ENCODE measurements around the gene KRTAP10-11. TPM values are rescaled to one million over a fixed set of nuclear protein-coding genes. Genes with fewer than 3 reads are reported as not detected.
"Not testable (repeated sequence)": the region's sequence is repeated elsewhere in the genome, so short reads cannot be mapped to it uniquely, and the experiment has no call there.

Gene KRTAP10-11
- total RNA-seq, 1 experiment from 2014 or later, result not detected

DNA sequence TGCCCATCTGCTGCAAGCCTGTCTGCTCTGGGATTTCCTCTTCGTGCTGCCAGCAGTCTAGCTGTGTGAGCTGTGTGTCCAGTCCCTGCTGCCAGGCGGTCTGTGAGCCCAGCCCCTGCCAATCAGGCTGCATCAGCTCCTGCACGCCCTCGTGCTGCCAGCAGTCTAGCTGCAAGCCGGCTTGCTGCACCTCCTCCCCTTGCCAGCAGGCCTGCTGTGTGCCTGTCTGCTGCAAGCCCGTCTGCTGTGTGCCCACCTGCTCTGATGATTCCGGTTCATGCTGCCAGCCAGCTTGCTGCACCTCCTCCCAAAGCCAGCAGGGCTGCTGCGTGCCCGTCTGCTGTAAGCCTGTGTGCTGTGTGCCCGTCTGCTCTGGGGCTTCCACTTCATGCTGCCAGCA is 45.1 kb upstream of the KRTAP10-11 start:
- H3K27ac Mint-ChIP-seq (ENCODE audit: unreplicated experiment); H3K4me3 ChIP-seq (ENCODE audit: low read depth, low read length); H3K9me3 ChIP-seq; CTCF ChIA-PET; H3K36me3 ChIP-seq (ENCODE audit: control insufficient read depth, insufficient read depth, low read length); H3K4me1 ChIP-seq; POLR2A ChIA-PET; H3K36me3 Mint-ChIP-seq (ENCODE audit: insufficient read depth, unreplicated experiment); intact Hi-C loops (cut with micrococcal nuclease; ENCODE audit: unreplicated experiment); DNase-seq; BruUV-seq (replicated peaks); H3K27me3 ChIP-seq (replicated peaks; ENCODE audit: control insufficient read depth, insufficient read depth, low read length); H3K4me1 Mint-ChIP-seq (ENCODE audit: low read depth, unreplicated experiment); H3K4me3 Mint-ChIP-seq (ENCODE audit: unreplicated experiment): not testable (repeated sequence)
- peaks cover 18% of the 10 kb centered on the region for H3K9me3 Mint-ChIP-seq (ENCODE audit: unreplicated experiment)
- H3K27me3 Mint-ChIP-seq (ENCODE audit: insufficient read depth, unreplicated experiment), result peaks cover 10% of the 10 kb centered on the region

DNA sequence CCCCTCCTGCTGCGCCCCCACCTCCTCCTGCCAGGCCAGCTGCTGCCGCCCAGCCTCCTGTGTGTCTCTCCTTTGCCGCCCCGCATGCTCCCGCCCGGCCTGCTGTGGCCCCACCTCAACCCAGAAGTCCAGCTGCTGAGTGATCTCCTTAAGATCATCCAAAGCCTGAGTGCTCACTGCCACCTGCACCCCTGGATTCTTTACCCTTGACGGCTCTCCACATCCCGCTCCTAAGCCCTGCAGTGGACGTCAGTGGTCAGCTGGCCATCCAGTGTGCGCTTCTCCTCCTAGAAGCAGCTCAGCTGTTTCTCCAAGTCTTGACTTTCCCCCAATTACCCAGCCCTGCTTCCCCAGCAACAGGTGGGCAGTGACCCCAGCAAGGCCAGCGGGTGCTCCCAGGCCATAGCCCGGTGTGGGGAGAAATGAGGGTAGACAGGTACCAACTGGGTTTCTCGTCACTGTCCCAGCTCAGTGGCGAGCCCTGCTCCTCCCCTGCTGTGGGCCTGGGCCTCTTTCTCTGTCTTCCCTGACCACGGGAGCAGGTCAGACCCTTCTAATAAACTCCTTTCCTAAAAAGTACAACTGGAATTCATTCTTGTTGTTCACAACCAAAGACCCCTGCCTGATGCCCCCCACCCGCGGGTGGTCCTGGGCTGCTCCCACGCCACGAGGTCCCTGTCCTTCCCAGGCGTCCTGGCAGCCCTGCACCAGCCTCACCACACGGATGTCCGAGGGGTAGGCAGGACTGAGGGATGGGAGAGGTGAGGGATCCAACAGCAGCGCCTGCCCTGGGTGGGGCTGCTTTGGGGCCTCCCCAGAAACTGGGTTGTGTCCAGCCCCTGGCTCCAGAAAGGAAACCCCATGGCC is 44.4 kb upstream of the KRTAP10-11 start:
- TF ChIP-seq, protein P1, sequence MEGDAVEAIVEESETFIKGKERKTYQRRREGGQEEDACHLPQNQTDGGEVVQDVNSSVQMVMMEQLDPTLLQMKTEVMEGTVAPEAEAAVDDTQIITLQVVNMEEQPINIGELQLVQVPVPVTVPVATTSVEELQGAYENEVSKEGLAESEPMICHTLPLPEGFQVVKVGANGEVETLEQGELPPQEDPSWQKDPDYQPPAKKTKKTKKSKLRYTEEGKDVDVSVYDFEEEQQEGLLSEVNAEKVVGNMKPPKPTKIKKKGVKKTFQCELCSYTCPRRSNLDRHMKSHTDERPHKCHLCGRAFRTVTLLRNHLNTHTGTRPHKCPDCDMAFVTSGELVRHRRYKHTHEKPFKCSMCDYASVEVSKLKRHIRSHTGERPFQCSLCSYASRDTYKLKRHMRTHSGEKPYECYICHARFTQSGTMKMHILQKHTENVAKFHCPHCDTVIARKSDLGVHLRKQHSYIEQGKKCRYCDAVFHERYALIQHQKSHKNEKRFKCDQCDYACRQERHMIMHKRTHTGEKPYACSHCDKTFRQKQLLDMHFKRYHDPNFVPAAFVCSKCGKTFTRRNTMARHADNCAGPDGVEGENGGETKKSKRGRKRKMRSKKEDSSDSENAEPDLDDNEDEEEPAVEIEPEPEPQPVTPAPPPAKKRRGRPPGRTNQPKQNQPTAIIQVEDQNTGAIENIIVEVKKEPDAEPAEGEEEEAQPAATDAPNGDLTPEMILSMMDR (IDR thresholded peaks at IDR 0.05; ENCODE audit: insufficient read depth in 1 of 2, low read depth in 1 of 2, low read length in 1 of 2, severe bottlenecking in 1 of 2, unreplicated experiment in 1 of 2), result no peak
- Histone ChIP-seq H3K27me3 (replicated peaks; ENCODE audit: control insufficient read depth, insufficient read depth, low read length) (no peaks in the 10 kb centered on the region), H3K36me3 (ENCODE audit: control insufficient read depth, insufficient read depth, low read length) (no peaks in the 10 kb centered on the region), H3K4me1 (no peaks in the 10 kb centered on the region), H3K4me3 (ENCODE audit: low read depth, low read length) (no peak overlapping the region), H3K9me3 (no peaks in the 10 kb centered on the region)
- Mint-ChIP-seq H3K9me3 (ENCODE audit: unreplicated experiment) (peaks cover 18% of the 10 kb centered on the region), H3K27me3 (ENCODE audit: insufficient read depth, unreplicated experiment) (peaks cover 10% of the 10 kb centered on the region), H3K4me1 (ENCODE audit: low read depth, unreplicated experiment) (peaks cover 7% of the 10 kb centered on the region), H3K27ac (ENCODE audit: unreplicated experiment) (no peak overlapping the region), H3K4me3 (ENCODE audit: unreplicated experiment) (no peak overlapping the region), H3K36me3 (ENCODE audit: insufficient read depth, unreplicated experiment) (no peaks in the 10 kb centered on the region)
- BruUV-seq (replicated peaks), result no TSS peak
- CTCF ChIA-PET, result interaction anchor here (0.7 kb wide), 1 partner anchor 18 kb away, joined by 3 read pairs; no protein-coding TSS in a partner anchor
- intact Hi-C loops (cut with micrococcal nuclease; ENCODE audit: unreplicated experiment), result no loop called here
- DNase-seq, result no peak
- POLR2A ChIA-PET, result no interaction called here

DNA sequence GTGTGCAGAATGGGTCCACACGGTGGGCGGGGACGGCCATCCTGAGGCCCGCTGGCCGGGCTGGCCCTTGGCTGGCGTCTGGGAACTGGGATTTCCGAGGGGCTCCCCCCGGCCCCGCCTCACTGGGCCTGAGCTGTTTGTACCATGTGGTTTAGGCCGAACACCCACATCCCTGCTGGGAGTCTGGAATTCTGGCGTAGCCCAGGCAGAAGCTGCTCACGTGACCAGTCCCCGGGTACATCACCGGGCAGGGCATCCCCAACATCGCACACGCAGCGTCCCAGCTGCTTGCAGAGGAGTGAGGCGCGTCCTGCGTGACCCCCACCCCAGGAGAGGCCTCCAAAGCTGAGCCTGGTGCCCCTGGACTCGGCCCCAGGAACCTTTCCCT is 43.8 kb upstream of the KRTAP10-11 start:
- TF ChIP-seq, protein P1 (IDR thresholded peaks at IDR 0.05; ENCODE audit: insufficient read depth in 1 of 2, low read depth in 1 of 2, low read length in 1 of 2, severe bottlenecking in 1 of 2, unreplicated experiment in 1 of 2), result no peak
- H3K9me3 Mint-ChIP-seq (ENCODE audit: unreplicated experiment), result peaks cover 17% of the 10 kb centered on the region
- H3K27ac Mint-ChIP-seq (ENCODE audit: unreplicated experiment), result no peak overlapping the region
- intact Hi-C loops (cut with micrococcal nuclease; ENCODE audit: unreplicated experiment), result no loop called here
- Histone ChIP-seq H3K4me1 (no peaks in the 10 kb centered on the region), H3K9me3 (no peaks in the 10 kb centered on the region), H3K27me3 (replicated peaks; ENCODE audit: control insufficient read depth, insufficient read depth, low read length) (no peaks in the 10 kb centered on the region), H3K4me3 (ENCODE audit: low read depth, low read length) (no peak overlapping the region), H3K36me3 (ENCODE audit: control insufficient read depth, insufficient read depth, low read length) (no peaks in the 10 kb centered on the region)
- BruUV-seq (replicated peaks), result no TSS peak
- ChIA-PET POLR2A (no interaction called here), CTCF (no interaction called here)
- no peaks in the 10 kb centered on the region for H3K36me3 Mint-ChIP-seq (ENCODE audit: insufficient read depth, unreplicated experiment)
- H3K4me1 Mint-ChIP-seq (ENCODE audit: low read depth, unreplicated experiment), result peaks cover 7% of the 10 kb centered on the region
- no peak for DNase-seq
- H3K27me3 Mint-ChIP-seq (ENCODE audit: insufficient read depth, unreplicated experiment), result peaks cover 10% of the 10 kb centered on the region
- no peak overlapping the region for H3K4me3 Mint-ChIP-seq (ENCODE audit: unreplicated experiment)

Data from Caco-2 (cell line).